Left ventricle myocardium superior (tissue), 1 donor: ENCODE data around the gene GLI3. TPM values are rescaled to one million over a fixed set of nuclear protein-coding genes. Genes with fewer than 3 reads are reported as not detected.
A peak's percentile ranks its signal among the peaks of the same experiment; 100 is the strongest.

ENCODE experiments used
- ATAC-seq: fragments of 200-7000 bp; cut with Tn5 transposase; one replicate; pipeline ENCODE4 v1.9.1; 2020; ENCODE audit warnings: mild to moderate bottlenecking, moderate library complexity
- DNase-seq: peaks from one replicate; pipeline ENCODE4 v3.0.0-alpha.2; 2020
- intact Hi-C: fragments of 100-400 bp; cut with micrococcal nuclease; formaldehyde crosslinking; loops from one replicate; pipeline ENCODE4 v1.11.0; 2022
- total RNA-seq: library from RNA; stranded (reverse); fragmentation: NEBNext Ultra II Directional; extraction: Animal tissue kit (Norgen Biotek cat#: 25700); gene quantifications from one replicate; pipeline ENCODE4 v1.2.1, GENCODE V29; 2021
- donor health status: DM: no; HTN: yes; CAD: no; lungs with severe emphysema.

GLI3 gene
- total RNA-seq, 1 donor from 2014 or later: 4.4 TPM

GRCh38 chr7:42156291-42156865 lies 80.6 kb downstream of the GLI3 start:
- intact Hi-C loops: no loop called here
- no peak for DNase-seq

DNA sequence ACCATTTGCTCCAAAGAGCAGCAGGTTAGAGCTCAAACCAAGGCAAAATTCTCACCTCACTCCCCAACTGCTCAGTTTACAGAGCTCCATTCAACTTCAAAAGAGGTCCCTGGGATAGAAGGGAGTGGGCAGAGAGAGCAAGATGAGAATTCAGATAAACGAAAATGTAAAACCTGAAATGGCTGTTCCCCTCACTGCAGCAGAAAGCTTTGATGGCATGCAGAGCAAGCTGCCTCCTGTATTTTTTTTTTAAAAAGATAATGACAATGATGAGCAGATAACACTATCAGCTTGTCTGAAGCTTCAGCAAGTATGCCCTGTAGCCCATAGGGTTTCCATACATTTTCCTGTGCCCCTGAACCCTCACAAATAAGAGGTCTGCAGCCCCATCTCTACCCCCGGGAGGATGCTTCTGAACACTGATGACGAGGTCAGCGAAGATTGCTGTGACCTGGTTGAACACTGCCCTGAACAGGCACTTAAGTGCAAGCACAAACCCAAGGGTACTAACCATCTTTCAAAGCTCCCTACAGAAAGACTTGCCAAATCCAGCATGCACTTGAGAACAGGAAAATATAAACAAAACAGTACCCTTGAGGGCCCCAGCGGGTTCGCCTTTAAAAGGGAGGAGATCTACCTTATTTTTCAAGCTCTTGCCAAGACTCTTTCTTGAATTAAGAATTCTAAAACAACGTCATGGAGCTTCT lies 81.3 kb downstream of the GLI3 start:
- ATAC-seq (no peak), DNase-seq (no peak)
- intact Hi-C loops: no loop called here

More at GRCh38 chr7:42156291-42156865, 80.6 kb downstream of the GLI3 start:
- ATAC-seq: no peak

DNA sequence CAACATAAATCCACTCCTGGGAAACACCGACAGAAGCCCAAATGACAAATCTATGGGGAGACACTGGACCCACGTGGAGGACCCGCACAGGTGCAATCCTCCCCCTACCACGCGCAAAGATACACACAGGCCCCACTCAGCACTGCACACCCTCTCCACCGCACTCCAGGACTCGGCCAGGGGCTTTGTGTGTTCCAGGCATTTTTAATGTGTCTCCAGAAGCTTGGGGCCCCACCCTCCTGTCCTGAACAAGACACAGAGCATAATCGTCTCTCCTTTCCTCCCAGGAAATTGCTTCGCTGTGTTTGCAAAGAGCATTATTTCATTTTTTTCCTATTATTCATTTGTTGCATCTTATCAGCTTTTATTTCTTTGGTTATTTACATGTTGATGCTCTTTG lies 82.8 kb downstream of the GLI3 start:
- intact Hi-C loops: no loop called here
- DNase-seq: no peak

DNA sequence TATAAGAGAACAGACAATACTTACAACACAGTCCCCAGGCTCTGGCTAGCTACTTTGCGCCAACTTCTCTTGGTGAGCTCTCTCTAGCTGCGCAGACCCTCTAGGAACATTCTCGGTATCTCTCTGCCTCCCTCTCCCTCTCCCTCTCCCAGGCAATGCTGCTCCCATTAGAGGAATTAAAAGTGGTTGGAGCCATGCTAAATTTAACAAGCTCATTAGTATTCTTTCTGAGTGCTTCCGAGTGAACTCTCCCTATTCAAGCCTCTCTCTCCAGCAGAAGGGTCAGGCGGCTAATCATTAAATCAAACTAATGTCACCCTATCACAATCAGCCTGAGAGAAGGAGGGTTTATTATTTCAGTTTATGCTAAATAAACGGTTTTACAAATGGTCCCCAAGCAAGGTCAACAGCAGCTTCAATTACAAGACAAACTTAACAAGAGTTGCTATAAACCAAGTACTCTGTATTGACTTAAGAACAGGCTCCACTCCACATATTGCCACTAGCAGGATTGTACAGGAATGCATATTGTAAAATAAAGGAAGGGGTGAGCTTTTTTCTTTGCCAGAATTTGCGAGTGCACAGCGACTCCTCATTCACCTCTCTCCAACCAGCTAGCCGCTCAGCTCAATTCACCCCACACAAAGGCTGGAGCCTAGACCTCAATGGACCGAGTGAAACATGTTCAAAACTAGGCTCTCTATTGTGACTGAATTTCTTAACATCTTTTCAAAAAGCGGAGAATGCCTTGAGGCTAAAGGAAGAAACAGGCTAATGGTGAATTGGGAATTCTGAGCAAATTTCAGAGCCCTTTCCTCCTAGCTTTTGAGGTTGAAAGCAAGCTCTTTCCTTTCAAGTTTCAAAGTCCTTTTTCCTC lies 84.4 kb downstream of the GLI3 start:
- ATAC-seq (peak; percentile 45), DNase-seq (no peak)
- intact Hi-C loops: no loop called here

More for the DNA sequence above, 82.8 kb downstream of the GLI3 start:
- ATAC-seq: no peak

GRCh38 chr7:42151309-42151708 lies 85.7 kb downstream of the GLI3 start:
- no peak for DNase-seq
- intact Hi-C loops: no loop called here
- peak; percentile 83 for ATAC-seq

GRCh38 chr7:42145539-42145938 lies 91.5 kb downstream of the GLI3 start:
- DNase-seq: no peak
- intact Hi-C loops: no loop called here
- ATAC-seq: no peak

- intact Hi-C loops: no loop called here
Measured at GRCh38 chr7:42144604-42145003, 92.4 kb downstream of the GLI3 start.

DNA sequence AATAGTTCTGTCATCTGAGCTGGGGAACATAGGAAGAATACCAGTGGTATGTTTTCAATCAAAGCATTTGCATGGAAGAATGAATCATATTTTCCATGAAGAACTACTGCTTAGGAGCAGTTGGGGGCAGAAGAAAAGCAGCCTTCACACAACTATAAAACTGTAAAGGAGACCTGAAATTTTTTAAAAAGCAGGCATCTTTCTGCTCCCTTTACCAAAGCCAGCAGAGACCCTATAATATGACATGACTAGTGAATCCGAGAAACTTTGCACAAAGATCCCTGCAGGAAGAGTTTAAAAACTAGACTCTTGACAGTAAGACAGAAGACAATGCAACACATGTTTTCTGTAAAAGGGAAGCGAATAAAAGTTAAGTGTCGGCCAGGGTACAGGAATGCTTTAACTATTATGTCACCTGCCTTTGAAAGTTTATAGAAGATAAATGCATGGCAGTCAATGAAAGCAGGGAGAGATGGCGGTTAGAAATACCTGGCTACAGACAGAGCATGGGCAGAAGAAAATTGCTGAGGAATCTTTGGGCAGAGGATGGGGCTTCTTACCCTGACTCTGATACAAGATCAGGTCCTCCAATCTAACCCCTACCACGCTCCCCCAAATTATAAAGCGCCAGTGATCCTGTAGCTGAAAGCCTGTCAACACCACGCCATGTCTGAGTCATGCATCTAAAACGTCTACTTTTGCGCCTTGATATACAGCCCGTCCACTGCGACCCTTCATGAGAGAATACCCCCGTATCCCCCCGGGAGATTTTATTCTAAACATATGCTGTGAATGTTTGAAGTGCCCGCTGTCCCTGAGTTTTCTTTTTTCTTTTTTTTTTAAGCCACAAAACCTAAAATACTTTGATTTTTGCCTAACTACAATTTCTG lies 93.1 kb downstream of the GLI3 start:
- ATAC-seq: no peak

More at GRCh38 chr7:42144604-42145003, 92.4 kb downstream of the GLI3 start:
- ATAC-seq (no peak), DNase-seq (no peak)

DNA sequence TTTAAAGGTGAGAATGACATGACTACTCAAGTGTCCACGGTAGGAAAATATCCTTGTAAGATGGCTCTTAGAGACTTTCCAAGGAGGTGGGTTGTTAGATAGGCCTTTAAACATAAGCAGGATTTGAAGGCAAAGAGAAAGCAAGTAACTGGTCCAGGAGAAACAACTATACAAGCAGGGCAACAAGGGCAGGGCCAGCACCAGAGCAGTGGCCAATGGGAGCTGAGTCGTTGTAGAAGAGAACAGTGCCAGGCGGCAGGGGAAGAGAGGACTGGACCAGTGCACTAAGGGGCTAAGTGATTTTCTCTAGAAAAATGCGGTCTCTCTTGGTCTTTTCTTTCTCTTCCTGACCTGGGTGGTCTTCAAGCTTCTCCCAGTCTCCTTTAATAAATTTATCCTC lies 94.9 kb downstream of the GLI3 start:
- ATAC-seq: no peak
- DNase-seq: no peak
- intact Hi-C loops: no loop called here

More for the DNA sequence above, 93.1 kb downstream of the GLI3 start:
- DNase-seq: no peak
- intact Hi-C loops: no loop called here

GRCh38 chr7:42139751-42140150 lies 97.3 kb downstream of the GLI3 start:
- intact Hi-C loops: no loop called here
- ATAC-seq: no peak

GRCh38 chr7:42138691-42139090 lies 98.3 kb downstream of the GLI3 start:
- no peak for DNase-seq
- intact Hi-C loops: no loop called here
- peak; percentile 37 for ATAC-seq

More at GRCh38 chr7:42139751-42140150, 97.3 kb downstream of the GLI3 start:
- no peak for DNase-seq

DNA sequence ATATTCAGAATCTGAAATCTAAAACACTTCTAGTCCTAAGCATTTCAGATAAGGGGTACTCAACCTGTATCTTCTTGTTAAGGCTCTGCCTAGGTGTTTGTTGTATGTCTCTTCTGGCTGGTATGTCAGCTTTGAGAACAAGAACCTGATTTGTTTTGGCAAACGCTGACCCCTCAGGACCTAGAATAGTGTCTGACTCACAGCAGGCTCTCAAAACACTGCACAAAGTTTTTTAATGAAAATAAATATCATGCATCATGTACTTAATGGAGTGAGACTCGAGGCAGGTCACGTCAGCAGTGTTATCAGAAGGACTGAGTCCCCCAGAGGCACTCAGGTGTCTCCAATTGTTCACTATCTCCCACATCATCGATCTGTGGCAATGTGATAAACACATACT lies 99.1 kb downstream of the GLI3 start:
- peak; percentile 65 for ATAC-seq
- no peak for DNase-seq
- intact Hi-C loops: no loop called here

GRCh38 chr7:42137431-42137830 lies 99.6 kb downstream of the GLI3 start:
- no peak for DNase-seq
- no peak for ATAC-seq
- intact Hi-C loops: no loop called here

- intact Hi-C loops: no loop called here
- no peak for ATAC-seq
- no peak for DNase-seq
Measured at GRCh38 chr7:42135728-42136127, 101.3 kb downstream of the GLI3 start.

GRCh38 chr7:42134276-42134876 lies 102.6 kb downstream of the GLI3 start:
- no peak for DNase-seq
- ATAC-seq: peak; percentile 28
- intact Hi-C loops: no loop called here

DNA sequence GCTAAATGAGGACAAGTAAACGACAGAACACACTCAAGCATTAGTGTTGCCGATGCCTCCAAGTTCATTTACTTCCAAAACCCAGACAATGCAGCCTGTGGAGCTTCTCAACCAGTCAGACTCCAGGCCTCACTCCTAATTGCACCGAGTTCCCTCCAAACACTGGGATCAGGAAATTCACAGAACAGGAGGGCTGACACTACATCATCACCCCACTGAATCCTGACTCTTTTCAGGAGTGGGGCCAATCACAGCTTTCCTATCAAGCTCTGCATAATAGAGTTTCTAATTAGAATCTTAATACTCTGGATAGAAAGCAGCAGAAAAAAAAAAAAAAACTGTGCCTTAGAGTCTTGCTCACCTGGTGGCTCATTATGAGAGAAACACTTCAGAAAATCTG lies 103.7 kb downstream of the GLI3 start:
- DNase-seq (no peak), ATAC-seq (no peak)
- intact Hi-C loops: no loop called here

DNA sequence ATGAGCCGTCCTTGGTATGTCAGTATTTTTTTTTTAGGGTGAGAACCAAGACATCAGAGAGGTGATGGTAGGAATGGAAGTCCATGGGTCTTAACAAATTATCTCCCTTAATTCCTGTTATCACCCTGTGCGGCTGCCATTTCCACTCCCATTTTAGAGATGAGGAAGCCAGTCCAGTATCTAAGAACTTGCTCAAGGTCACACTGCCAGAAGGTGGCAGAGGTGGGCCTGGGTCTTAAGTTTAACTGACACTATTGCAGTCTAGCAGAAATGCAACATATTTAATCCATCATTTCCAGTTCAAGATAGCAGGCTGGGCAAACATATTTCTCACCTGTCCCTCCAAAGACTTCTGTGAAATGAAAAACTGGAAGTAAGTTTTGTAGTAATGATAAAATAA lies 108.3 kb downstream of the GLI3 start:
- ATAC-seq (no peak), DNase-seq (no peak)
- intact Hi-C loops: no loop called here

GRCh38 chr7:42127232-42127622 lies 109.8 kb downstream of the GLI3 start:
- DNase-seq (no peak), ATAC-seq (no peak)
- intact Hi-C loops: no loop called here
